Measurements from ENCODE around the gene ARF1.

DNA sequence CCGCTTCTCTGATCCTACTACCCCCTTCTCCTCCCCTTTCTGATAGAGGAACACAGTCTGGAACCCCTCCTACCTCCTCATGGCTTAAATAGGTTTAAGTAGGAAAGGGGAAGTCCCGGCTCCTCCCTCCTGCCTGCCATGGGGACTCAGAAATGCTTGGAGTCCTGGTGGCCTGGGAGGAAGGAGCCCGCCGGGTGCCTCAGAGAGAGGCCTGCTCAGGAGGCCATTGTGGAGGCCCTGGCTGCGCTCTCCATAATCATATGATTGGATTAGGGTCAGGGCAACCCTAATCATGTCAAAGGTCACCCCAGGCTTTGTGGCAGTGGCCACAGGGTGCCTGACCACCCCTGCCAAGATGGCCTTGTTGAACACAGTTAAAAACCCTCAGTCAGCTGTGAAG is 46.7 kb upstream of the ARF1 start:
- TF ChIP-seq, protein P1, sequence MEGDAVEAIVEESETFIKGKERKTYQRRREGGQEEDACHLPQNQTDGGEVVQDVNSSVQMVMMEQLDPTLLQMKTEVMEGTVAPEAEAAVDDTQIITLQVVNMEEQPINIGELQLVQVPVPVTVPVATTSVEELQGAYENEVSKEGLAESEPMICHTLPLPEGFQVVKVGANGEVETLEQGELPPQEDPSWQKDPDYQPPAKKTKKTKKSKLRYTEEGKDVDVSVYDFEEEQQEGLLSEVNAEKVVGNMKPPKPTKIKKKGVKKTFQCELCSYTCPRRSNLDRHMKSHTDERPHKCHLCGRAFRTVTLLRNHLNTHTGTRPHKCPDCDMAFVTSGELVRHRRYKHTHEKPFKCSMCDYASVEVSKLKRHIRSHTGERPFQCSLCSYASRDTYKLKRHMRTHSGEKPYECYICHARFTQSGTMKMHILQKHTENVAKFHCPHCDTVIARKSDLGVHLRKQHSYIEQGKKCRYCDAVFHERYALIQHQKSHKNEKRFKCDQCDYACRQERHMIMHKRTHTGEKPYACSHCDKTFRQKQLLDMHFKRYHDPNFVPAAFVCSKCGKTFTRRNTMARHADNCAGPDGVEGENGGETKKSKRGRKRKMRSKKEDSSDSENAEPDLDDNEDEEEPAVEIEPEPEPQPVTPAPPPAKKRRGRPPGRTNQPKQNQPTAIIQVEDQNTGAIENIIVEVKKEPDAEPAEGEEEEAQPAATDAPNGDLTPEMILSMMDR (conservative IDR thresholded peaks at IDR 0.05): no peak
- no peak for TF ChIP-seq EZH2 (IDR thresholded peaks at IDR 0.05; ENCODE audit: low read depth)

Measured in PC-9 (cell line).